Measurements from ENCODE around the gene C1QC.

Gene C1QC

GRCh38 chr1:22643381-22643780 is at the start of gene C1QC:
C1QC (plus strand) TSS chr1:22643633; CDS start chr1:22644024, 391 bp downstream.
- no peak for DNase-seq

- no peak for DNase-seq
Measured at GRCh38 chr1:22594396-22594795, 49.0 kb upstream of the C1QC start.

GRCh38 chr1:22595108-22595507 is 48.3 kb upstream of the C1QC start:
- no peak for DNase-seq

DNA sequence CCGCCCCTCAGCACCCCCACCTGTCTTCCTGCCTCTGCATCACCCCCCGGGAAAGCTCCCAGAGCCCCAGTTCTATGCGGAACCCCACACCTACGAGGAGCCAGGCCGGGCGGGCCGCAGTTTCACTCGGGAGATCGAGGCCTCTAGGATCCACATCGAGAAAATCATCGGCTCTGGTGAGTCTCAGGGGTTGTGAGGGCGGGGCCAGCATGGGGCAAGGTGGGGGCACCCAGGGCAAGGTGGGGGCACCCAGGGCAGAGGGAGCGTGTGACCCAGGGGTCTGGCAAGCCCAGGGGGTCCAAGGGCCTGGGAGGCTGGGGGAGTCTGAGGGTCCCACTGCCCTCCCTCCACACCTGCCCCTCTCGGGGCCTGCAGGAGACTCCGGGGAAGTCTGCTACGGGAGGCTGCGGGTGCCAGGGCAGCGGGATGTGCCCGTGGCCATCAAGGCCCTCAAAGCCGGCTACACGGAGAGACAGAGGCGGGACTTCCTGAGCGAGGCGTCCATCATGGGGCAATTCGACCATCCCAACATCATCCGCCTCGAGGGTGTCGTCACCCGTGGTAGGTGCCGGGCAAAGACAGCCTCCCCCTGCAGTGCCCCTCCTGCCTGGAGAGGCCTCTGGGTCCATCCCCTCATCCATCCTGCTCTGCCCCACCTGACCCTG is 46.0 kb upstream of the C1QC start:
- no peak for DNase-seq

DNA sequence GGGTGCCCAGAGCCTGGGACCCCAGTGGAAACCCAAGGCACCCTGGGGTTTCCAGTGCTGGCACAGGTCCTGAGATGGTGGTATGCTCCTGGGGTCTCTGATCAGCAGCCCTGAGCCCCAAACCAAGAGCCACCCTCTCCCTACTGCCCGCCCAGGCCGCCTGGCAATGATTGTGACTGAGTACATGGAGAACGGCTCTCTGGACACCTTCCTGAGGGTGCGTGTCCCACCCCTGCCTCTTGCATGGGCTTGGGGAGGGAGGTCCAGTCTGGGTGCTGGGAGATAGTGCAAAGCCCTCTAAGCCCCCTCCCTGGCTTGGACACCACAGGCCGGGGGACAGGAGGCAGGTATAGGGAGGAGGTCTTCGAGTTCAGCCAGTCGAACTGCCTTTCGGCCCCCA is 45.4 kb upstream of the C1QC start:
- no peak for DNase-seq

GRCh38 chr1:22598736-22599135 is 44.7 kb upstream of the C1QC start:
- DNase-seq = no peak

DNA sequence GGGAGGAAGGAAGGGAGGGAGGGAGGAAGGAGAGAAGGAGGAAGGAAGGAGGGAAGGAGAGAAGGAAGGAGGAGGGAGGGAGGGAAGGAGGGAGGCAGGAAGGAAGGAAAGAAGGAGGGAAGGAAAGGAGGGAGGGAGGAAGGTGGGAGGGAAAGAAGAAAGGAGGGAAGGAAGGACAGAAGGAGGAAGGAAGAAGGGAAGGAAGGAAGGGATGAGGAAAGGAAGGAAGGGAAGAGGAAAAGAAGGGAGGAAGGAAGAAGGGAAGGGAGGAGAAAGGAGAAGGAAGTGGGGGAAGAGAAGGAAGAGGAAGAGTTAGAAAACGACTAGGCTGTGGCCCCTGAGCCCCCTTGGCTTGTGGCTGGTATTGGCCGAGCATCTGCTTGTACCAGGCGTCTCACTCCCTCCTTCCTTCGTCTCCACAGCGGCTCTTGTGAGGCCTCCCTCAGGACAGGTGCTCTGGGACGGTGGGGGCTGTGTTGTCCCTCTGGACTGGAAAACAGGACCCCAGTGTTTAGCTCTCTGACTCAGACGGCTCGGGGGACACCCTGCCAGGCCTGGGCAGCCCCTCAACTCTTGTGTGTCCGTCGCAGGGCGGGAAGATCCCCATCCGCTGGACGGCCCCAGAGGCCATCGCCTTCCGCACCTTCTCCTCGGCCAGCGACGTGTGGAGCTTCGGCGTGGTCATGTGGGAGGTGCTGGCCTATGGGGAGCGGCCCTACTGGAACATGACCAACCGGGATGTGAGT is 43.2 kb upstream of the C1QC start:
- DNase-seq = no peak

DNA sequence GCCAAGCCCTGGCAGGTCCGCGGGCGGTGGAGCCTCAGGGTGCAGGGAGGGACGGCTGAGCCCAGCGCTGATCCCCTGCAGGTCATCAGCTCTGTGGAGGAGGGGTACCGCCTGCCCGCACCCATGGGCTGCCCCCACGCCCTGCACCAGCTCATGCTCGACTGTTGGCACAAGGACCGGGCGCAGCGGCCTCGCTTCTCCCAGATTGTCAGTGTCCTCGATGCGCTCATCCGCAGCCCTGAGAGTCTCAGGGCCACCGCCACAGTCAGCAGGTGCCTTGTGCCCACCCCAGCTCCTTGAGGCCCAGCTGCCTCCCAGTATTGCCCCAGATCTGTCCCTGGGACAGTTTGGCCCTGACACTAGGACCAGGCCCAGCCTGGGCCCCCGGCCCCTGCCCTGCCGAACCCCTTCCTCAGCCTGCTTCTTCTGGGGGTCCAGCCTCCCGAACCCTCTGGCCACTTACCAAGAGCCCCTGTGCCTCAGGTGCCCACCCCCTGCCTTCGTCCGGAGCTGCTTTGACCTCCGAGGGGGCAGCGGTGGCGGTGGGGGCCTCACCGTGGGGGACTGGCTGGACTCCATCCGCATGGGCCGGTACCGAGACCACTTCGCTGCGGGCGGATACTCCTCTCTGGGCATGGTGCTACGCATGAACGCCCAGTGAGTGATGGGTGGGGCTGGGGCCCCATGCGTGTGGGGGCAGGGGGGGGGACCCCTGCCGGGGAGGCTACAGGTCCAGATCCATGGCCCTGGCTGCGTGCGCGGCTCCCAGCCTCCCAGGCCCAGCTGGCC is 42.4 kb upstream of the C1QC start:
- no peak for DNase-seq

DNA sequence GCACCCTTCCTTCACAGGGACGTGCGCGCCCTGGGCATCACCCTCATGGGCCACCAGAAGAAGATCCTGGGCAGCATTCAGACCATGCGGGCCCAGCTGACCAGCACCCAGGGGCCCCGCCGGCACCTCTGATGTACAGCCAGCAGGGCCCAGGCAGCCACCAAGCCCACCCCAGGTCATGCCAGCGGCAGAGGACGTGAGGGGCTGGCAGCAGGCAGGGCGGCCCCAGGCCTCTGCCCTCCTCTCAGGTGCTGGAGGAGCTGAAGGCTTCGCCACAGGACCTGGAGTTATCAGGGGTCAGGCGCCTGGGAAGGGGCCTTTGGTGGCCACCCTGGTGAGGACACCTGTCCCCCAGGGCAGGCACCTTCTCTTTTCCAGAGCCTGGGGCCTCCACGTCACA is 41.8 kb upstream of the C1QC start:
- no peak for DNase-seq

- DNase-seq = no peak
Measured at GRCh38 chr1:22602060-22602740, 41.2 kb upstream of the C1QC start.

- peak; percentile 86 for DNase-seq
Measured at GRCh38 chr1:22606161-22606560, 37.3 kb upstream of the C1QC start.

DNA sequence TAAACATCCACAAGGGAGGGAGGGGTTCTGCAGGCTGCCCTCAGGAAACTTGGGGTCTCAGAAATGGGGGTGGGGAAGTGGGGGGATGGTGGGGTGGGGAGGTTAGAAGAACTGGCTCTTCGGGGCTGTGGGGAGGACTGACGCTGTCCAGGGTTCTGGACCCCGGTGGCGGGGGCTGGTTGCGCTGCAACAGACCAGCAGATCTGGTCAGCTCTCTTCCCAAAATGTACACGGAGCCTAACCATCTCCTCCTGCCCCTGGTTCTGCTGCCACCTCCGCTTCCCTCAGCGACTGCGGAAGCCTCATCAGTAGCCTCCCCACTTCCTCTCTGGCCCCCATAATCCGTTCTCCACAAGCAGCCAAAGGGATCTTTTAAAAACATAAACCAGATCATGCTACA is 36.3 kb upstream of the C1QC start:
- no peak for DNase-seq

GRCh38 chr1:22608361-22608760 is 35.1 kb upstream of the C1QC start:
- peak; percentile 52 for DNase-seq

DNA sequence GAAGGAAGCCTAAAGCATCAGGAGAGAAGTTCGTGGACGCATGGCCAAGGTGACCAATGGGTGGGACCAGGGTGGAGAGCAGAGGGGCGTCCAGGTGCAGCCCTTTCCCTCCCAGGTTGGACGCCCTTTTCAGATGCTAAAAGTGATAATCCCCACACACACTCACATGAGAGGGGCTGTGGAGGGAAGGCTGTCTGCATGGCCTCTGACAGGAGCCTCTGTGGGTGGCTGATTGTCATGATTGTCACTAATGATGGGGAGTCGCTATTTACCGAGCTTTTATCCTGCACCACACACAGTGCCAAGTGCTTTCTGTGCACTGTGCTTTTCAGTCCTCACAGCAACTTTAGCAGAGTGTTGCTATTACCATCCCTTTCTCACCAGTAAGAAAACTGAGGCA is 34.1 kb upstream of the C1QC start:
- no peak for DNase-seq

- peak; percentile 35 for DNase-seq
Measured at GRCh38 chr1:22611530-22611947, 31.9 kb upstream of the C1QC start.

- peak; percentile 99 for DNase-seq
Measured at GRCh38 chr1:22612671-22613571, 30.5 kb upstream of the C1QC start.

GRCh38 chr1:22613572-22613918 is 29.9 kb upstream of the C1QC start:
- no peak for DNase-seq

DNA sequence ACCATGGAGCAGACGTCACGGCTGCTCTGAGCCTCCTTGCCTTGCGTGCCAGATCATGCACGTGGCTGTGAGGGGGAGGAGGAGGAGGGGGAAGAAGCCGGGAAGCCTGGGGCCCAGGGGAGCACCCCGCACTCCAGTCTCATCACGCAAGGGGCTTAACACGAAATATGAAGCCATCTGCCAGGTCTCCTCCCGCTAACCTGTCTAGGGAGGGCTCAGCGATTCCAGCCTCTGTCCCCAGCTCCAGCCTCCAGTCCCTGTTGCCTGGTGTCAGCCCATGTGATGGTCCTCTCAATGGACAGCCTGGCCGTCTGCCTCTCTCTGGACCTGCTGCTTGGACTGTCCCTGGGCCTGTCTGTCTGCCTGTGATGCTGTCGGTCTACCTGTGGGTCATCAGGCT is 29.5 kb upstream of the C1QC start:
- DNase-seq = peak; percentile 93

- DNase-seq = no peak
Measured at GRCh38 chr1:22615886-22616285, 27.5 kb upstream of the C1QC start.

- DNase-seq = no peak
Measured at GRCh38 chr1:22616571-22616970, 26.9 kb upstream of the C1QC start.

DNA sequence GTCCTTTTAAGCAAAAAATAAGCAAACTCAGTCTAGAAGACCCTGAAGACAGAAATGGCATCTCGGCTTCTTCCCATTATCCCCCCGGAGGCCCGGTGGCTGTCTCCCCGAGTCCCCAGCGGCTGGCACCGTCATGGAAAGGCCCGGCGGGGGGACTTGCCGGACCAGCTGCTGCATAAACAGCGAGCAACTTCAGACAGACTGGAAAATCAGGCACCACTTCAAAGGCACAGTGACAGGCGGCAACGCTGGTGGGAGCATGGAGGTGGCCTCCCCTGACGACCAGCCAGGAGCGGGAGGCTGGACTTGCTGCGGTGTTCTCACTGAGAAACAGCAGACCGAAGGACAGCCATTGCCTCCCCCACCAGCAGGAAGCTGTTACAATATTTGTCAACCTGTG is 25.4 kb upstream of the C1QC start:
- no peak for DNase-seq

DNA sequence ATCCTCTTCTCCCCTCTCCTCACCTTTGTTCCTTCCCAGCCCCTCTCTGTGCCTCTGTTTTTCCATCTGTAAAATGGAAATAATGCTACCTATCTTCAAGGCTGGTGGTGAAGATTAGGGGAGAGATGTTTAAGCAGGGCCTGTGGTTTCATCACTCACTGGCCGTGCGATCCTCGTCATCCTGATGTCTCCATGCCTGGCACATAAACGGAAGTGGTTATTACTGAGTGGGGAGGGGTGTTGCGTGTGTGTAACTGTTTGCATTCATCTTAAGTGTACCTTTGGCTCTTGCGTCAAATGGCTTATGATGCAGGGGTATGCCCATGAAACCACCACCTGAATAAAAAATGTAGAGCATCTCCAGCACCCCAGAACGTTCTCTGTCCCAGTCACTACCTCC is 24.2 kb upstream of the C1QC start:
- no peak for DNase-seq

Measured in NCI-H82 (cell line).